ENCODE results near the gene KIF18A.
"Not testable (repeated sequence)": the region's sequence is repeated elsewhere in the genome, so short reads cannot be mapped to it uniquely, and the experiment has no call there.

Gene KIF18A

DNA sequence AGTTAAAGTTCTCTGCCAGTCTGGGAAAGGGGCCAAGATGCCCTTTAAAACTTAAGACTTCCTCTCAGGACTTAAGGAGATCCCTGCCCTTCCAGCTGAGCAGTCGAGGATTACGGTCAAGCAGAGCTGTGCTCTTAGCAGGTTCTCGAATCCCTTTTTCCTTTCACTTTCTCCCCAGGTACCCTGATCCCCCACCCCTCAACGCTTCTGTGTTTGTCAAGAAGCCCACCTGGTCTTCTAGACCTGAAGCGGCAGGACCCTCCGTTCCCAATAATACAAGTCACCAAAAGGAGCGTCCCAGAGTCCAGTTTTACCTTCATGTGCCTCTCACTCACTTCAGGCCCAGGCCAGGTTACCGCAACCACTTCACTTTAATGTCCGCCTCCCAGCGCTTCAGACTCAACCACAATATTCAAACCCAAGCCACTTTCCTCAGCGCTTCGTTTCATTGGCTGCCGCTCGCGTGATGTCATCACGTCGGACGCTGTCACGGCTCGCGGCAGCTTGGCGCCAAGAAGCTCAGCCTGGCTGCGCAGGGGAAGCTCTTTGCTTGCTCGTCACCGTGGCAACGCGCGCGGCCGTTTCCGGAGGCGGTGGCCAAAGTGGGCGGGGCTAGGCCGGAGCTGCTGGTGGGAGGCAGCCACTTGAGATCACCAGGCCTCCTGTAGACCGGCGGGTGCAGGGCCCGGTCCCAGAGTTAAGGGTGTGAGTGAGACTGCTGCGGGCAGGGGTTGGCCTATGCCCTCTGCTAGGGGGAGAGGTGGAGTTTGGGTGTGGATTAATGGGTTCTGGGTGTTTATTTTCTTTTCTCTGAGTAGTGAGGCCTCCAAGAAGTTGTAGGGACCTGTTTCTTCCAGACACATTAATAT, at the start of gene KIF18A, which contains the start of gene METTL15:
Gene KIF18A, minus strand, starts transcription at position 407 of the 869 bp plus-strand sequence. CDS start 10,209 bp downstream, outside the sequence.
Gene METTL15, plus strand, starts transcription at position 639 of the 869 bp plus-strand sequence. CDS start 4,947 bp downstream, outside the sequence.
- DNase-seq = peak; percentile 98

- DNase-seq = no peak
Observed at GRCh38 chr11:28153586-28153985, 45.6 kb upstream of the KIF18A start.

DNA sequence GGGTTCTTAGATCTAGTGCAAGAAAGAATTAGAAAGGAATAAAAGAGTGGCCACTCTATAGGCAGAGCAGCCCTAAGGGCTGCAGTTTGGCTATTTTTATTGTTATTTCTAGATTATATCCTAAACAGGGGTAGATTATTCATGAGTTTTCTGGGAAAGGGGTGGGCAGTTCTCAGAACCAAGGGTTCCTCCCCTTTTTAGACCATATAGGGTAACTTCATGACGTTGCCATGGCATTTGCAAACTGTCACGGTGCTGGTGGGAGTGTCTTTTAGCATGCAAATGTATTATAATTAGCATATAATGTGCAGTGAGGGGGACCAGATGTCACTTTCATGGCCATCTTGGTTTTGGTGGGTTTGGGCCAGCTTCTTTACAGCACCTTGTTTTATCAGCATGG, 44.8 kb upstream of the KIF18A start:
- no peak for DNase-seq

GRCh38 chr11:28146123-28146751, 38.3 kb upstream of the KIF18A start:
- DNase-seq = no peak

DNA sequence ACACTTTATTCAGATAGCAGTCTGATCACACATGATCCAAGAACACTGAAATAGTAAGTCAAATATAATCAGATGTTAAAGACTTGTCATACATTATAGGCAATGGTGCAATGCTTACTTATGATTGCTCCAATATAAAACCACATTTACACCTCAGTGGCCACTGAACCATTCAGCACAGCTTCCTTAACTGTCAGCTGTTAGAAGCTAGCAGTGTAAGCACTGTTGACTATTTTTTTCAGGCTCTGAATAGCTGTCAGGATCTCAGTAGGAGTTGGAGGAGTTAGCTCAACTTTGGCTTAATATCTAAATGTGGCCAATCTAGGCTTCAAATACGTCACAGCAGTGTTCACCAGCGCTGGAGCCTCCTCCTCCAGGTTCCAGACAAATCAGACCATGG, 36.9 kb upstream of the KIF18A start:
- no peak for DNase-seq

DNA sequence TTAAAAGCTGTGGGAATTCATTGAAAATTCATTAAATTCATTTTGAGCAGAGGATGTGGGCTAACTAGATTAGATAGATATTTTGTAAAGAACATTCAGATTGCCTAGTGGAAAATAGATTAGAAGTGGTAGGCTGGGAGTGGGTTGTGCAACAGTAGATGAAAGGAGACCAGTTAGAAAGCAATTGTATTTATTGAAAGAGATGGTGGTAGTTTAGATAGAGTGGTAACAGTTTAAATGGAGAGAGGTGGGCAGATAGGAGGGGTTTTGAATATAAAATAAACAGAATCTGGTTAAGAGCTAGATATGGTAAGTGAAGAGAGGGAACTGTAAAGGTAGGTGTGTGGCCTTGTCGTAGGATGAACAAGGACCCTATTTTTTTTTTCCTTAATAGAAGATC, 34.8 kb upstream of the KIF18A start:
- DNase-seq = no peak

GRCh38 chr11:28140689-28141455, 32.9 kb upstream of the KIF18A start:
- DNase-seq = no peak

DNA sequence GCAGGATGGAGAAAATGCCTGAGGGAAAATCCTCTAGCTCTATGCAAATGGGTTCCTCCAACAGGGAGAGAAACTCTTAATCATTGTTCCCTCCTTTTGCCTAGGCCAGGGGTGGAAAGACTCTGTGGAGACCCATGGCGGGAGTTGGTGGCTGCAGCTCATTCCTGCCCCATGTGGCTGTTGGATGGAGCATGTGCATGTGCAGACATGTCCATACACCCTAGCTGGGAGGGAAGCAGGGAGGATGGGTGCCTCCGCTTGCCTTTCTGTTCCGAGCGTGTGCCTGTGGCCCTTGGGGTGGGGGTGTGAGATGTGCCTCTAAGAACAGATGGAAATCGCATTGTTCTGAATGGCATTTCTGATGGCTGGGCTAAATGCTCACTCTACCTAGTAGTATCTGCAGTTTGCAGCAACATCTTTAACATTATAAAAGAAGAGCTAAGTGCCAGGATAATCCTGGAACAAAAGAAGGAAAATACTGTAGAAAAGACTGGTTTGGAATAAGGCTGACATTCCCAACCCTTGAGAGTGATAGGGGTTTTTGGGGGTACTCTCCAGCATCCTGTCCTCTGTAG, 32.0 kb upstream of the KIF18A start:
- no peak for DNase-seq

- no peak for DNase-seq
Observed at GRCh38 chr11:28137832-28138231, 29.9 kb upstream of the KIF18A start.

GRCh38 chr11:28137366-28137765, 29.4 kb upstream of the KIF18A start:
- DNase-seq = no peak

DNA sequence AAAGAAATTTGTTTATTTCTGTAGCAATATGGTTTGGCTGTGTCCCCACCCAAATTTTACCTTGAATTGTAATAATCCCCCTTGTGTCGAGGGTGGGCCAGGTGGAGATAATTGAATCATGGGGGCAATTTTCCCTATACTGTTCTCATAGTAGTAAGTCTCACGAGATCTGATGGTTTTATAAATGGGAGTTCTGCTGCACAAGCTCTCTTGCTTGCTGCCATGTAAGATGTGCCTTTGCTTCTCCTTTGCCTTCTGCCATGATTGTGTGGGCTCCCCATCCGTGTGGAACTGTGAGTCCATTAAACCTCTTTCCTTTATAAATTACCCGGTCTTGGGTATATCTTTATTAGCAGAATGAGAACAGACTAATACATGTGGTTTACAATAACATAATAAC, 28.2 kb upstream of the KIF18A start:
- not testable (repeated sequence) for DNase-seq

- no peak for DNase-seq
Observed at GRCh38 chr11:28133146-28133545, 25.2 kb upstream of the KIF18A start.

GRCh38 chr11:28132548-28132947, 24.6 kb upstream of the KIF18A start:
- DNase-seq = no peak

DNA sequence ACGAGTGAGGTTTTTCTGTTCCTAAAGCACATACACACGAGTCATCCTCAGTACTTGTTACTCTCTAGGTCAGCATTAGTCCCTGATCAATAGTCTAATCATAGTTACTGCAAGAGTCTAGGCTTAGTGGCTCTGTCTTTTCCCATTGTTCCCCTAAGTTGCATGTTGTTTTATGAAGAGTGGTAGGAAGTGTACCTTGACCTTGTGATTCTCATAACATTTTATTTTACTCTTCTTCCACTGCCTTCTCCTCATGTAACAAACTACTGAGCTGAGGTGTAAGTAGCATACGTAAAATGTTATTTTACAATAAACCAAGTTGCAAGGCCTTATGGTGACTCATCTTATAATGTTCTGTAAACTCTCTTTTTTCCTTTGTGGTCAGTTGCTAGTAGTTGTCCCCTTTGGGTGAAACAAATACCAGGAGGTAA, 15.2 kb upstream of the KIF18A start:
- no peak for DNase-seq

- DNase-seq = no peak
Observed at GRCh38 chr11:28117712-28118111, 9.8 kb upstream of the KIF18A start.

GRCh38 chr11:28114731-28115130, 6.8 kb upstream of the KIF18A start:
- DNase-seq = no peak

- DNase-seq = no peak
Observed at GRCh38 chr11:28114116-28114515, 6.2 kb upstream of the KIF18A start.

- no peak for DNase-seq
Observed at GRCh38 chr11:28110821-28111200, 2.9 kb upstream of the KIF18A start.

DNA sequence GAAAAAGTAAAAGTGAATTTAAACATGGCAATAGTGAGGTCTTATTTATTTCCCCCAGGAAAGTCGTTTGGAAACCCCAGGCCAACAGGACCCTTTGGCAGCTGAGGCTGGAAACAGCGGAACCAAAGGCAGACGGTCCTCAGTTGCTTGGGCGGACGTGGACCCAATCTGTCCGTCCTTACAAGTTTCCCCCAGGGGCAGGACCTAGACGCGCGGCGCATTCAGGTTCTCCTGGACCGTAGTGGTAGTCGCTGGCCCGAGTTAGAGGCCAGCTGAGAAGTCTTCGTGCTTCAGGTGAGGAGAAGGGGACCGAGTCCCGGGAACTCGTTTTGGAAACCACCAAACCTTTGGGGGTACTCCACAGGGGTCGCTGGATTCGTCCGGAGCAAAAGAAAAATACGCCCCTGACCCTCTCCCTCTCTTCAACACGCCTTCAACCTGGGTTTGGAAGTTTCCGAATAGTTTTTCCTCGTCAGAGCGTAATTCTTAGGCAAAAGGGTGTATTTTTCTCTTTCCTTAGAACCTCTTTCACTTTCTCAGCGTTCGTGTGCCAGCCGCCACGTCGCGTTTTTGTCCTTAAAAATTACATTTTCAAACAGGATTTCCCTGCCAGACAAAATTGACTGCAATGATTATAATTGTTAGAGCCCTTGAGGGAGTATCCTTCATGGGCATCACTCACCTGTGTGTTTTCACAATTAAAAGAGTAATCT, 2.3 kb upstream of the KIF18A start:
- peak; percentile 67 for DNase-seq

DNA sequence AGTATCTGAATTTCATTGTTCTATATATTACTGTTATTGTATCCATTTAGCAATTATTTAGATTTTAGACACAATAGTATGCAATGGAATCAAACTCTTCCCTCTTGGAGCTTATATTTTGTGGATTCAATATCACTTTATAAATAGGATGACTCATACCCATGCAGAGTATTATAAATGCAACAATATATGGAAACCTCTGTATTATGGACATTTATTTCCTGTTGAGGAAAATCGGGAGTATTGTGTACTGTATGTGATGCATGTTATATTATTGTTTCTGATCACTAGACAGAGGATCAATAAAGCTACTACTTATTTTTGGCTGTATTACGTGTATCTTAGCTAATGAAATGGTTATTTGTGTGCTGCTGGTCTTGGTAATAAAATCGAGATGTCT, 1.0 kb upstream of the KIF18A start:
- no peak for DNase-seq

- DNase-seq = peak; percentile 11
Observed at GRCh38 chr11:28107191-28107749, 686 bp downstream of the KIF18A start.
